GM18498 (cell line): Measurements from ENCODE around the gene SSH2.

ENCODE experiments used
- ATAC-seq: cut with Tn5 transposase; IDR thresholded peaks from one replicate; pipeline ENCODE4 v1.9.1; 2021; ENCODE audit warnings: mild to moderate bottlenecking, moderate library complexity; ENCODE audit not compliant: unreplicated experiment

Gene SSH2

DNA sequence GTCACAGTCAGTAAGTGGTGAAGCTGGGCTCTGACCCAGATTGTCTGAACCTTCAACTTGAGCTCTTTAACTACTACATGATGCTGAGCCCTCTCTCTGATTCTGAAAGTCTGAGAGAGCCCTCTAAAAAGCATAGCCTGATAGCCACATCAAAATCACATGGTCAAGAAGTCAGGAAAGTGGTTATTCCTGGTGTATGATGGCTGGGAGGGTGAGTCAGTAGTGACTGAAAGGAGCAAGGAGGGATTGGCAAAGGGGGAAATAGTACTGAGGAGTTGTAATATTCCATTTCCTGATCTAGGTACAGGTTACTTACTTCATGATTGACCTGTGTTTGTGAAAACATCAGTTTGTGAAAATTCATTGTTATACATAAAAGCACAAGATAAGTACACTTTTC lies 89.1 kb downstream of the SSH2 start:
- no peak for ATAC-seq

DNA sequence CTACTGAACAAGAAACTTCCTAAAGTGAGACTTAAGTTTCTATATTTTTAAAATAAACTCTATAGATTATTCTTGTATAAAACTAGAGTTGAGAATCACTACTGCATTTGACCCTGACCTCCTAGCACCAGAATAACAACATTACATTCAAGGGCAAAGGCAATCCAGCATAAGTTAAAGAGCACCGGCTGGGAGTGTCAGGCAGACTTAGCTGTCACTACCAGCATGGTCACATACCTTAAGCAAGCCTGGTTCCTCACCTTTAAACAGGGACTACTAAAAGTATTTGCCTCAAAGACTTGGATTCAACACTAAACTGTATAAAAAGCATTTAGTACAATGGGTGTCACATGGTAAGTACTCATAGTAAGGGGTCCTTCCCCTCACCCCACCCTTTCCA lies 90.4 kb downstream of the SSH2 start:
- no peak for ATAC-seq

DNA sequence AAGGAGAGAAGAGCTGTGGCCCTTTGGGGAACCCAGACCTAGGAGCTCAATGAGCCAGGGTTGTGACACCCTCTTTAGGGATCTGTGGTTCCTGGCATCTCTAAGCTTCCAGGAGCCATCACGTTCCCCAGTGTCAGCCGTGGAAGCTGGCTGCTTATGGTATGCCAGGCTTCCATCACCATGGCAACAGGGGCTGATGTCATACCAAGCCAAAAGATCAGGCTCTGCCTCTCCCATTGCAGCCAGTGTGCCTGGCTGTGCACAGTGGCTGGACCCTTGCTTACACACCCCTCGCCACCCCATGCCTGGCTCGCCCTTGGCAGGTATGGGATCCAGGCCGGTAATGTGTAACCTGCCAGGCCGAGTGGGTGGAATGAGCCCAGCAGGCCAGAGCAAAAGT lies 91.1 kb downstream of the SSH2 start:
- ATAC-seq, result no peak

DNA sequence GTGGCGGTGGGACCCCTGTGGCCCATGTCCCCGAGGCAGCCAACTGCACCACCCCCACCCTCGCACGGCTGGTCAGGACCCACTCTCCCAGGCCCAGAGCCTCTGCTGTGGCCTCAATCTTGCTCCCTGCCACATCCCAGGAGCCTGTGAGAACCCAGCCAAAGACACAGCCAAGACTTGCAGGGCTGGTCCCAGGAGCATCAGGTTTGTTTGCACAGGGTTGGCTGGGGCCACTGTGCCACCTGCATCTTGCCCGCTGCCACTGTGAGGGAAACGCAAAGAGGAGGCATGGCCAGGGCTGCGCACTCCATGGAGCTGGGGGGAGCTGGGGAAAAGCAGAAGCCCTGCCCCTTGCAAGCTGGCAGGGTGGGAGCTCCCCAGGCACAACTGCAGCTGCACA lies 92.5 kb downstream of the SSH2 start:
- ATAC-seq, result no peak

DNA sequence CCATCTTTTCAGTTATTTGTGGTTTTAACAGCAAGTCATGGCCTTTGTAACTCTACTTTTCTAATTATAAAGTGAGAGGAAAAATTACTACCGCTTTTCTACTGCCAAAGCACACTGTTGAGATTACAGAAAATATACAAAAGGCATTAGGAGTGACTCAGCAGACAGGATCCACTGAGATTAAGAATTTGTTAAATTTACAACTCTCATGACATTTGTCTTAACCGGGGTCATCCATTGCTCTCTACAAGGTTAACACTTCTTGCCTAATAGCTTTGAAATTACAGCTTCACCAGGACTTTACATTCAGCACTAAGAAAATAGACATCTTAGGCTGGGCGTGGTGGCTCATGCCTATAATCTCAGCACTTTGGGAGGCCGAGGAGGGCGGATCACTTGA lies 93.4 kb downstream of the SSH2 start:
- ATAC-seq, result no peak

DNA sequence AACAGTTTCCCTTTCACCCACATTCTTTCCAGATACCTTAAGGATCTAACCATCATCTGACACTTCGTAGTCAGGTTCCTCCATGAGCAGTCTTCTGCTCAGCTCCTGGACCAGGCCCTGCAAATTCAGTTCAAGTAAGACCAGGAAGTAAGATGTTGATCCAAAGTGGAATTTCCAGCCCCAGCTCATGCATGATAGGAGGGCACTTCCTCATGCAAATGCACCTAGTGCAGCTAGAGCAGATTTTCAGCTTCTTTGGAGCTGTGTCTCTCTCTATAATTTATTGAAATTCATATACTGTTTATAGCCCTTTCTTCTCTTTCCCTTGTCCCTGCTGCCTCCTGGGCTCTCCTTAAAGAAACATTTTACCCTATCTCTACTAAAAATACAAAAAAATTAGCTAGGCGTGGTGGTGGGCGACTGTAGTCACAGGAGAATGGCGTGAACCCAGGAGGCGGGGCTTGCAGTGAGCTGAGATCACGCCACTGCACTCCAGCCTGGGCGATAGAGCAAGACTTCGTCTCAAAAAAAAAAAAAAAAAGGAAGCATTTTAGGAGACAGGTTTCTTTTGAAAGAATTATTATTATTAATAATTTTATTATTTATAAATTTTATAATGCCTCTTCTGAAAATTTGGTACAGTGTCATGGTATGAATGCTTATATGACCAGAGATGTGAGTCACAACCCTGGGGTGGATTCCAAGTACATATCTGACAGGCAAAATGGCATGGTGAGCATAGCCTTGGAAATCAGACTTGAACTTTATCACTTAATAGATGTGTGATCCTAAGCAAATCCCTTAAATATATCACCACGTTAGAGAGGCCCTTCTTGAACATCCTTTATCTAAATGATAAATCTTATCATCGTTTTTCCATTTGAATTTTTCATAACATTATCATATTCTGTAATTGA lies 94.3 kb downstream of the SSH2 start:
- no peak for ATAC-seq

DNA sequence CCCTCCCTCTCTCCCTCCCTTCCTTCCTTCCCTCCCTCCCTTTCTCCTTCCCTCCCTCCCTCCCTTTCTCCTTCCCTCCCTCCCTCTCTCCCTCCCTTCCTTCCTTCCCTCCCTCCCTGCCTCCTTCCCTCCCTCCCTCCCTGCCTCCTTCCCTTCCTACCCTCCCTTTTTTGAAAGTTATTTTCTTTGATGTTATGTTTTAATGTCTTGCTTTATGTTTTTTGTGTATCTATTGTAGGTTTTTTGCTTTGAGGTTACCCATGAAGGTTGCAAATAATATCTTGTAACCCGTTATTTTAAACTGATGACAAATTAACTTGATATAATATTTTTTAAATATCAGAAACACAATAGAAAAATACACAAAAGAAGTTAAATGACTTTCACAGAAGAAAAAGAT lies 96.2 kb downstream of the SSH2 start:
- no peak for ATAC-seq

DNA sequence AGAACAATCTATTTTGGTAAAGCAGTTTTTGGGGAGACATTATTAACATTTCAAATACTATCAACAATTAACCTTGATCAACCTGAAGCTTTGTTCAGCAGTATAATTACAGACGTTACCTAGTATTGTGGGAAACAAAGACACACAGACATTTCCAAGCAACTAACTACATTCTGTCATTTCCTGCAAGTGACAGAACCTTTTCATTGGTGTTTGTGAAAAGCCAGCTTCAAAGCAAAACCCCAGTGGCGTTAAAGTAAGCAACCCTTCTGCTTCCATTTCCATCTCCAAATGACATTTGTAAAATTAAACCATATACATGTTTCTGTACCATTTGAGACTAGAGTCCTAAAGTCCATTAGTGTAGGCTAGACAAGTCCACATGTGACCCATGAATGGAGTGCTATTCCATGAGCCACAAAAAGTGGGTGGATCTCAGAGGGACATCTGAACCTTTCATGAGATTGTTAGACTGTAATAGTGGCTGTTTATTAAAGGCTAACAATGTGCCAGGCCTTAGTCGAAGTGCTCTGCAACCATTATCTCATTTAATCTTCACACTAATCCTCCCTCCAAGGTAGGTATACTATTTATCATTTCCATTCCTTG lies 101.2 kb downstream of the SSH2 start:
- ATAC-seq, result no peak

DNA sequence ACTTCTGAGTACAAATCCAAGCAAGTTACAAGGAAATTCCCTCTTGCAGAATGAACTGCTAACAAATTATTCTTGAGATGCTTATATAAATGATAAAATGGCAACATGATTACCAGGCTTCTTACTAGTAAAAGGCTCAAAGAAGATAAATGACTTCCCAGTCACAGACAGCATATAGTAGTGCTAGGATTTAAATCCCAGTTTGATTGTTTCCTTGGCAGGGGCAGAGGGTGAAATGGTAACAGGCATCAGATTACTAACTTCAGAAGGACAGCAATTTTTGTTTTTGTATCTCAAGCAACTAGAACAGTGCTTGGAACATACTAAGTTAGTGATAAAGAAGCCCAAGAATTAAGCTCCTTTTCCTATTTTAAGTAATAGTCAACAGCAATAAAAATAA lies 102.8 kb downstream of the SSH2 start:
- ATAC-seq, result no peak

DNA sequence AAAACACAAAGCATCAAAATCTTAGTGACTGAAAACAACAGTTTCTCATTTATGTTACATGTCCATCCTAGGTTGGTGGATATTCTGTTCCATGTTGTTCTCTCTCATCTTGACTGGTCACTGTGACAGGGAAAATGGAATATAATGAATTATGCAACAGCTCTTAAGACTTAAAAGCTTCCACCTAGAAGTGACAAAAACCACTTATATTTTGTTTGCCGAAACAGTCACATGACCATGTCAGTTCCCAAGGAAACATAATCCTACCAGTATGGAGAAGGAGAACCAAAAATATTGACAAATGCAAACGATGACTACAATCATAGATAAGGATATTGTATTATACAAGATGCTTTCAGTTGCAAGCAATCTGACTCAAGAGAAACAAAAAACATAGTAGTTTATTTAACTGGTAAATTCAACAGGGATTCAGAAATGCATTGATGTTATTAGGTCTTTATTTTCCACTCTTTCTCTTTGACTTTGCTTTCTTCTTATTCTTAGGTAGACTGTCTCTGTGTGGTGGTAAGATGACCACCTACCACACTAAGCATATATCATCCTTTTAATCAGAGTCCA lies 103.8 kb downstream of the SSH2 start:
- no peak for ATAC-seq

DNA sequence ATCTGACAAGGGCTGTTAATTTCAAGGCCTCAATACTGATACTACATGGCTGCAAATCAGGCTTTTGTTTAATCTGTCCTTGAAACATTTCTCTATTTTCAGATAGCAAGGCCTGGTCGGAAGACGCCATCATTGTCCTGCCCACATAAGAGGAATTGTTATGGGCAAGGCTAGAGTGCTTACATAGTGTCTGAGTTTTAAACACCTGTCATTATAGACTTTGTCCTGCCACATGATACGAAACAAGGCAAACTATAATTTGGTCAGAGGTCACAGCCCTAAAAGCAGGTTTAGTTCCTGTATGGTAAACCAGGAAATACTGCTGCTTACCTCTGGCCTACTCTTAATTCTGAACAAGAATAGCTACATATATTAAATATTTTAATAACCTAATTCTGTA lies 104.4 kb downstream of the SSH2 start:
- no peak for ATAC-seq

DNA sequence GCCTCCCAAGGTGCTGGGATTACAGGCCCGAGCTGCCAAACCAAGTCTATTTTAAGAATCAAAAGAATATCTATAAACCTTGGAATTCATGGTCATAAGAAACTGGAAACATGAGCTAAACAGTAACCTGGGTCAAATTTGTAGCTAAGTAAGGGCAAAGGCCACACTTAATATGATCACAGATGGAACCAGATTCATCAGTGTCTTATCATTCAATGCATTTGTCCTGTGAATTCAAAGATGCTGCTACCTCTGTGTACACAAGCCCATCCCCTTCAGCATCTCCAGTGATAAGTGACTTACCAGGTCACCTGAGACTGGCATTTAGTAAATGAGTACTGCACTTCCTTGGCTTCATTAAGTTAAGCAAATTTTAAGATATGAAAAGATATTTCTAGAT lies 108.1 kb downstream of the SSH2 start:
- ATAC-seq, result no peak

DNA sequence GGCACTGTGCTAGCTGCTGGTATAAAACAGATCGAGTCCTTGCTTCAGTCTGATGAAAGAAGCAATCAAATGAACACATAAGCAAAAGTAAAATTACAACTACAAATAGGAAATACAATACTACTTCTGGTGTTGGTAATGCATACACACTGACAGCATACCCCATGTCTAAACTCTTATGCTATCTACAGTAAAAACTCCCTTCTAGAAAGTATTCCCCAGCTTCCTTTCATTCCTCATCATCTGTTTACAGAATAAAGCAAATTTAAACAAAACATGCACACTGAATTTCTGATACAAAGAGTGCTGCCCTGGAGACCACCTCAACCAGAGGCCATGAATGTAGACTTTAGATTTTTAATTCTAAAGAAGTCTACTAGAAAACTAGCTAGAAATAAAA lies 109.6 kb downstream of the SSH2 start:
- ATAC-seq, result no peak

DNA sequence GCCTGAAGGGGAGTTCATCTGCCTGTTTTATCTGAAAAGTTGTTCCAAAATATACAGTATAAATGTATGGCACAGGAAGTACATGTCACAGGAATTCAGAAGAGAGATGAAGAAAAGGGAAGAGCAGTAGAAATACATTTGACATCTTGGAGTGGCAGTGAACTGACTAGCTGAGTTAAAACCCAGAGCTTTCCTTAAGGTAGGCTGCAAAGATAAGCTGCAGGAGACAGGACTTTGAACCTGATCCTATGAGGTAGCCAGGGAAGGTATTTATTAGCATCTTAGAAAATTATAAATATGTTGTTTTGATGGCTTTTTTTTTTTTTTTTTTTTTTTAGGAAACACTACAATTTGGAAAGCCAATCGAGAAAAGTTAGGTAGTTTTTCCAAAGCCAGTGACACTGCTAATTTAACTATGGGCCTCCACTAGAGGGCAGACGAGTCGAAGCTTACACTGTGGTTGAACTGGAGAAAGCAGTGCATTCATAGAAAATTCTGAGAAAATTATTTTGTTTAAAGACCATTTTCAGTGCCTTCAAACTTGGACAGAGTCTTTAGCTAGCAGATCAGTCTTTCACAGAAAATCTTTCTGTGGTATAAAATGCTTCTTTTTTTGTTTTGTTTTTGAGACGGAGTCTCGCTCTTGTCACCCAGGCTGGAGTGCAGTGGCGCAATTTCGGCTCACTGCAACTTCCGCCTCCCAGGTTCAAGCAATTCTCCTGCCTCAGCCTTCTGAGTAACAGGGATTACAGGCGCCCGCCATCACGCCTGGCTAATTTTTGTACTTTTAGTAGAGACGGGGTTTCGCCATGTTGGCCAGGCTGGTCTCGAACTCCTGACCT lies 122.3 kb downstream of the SSH2 start:
- no peak for ATAC-seq

DNA sequence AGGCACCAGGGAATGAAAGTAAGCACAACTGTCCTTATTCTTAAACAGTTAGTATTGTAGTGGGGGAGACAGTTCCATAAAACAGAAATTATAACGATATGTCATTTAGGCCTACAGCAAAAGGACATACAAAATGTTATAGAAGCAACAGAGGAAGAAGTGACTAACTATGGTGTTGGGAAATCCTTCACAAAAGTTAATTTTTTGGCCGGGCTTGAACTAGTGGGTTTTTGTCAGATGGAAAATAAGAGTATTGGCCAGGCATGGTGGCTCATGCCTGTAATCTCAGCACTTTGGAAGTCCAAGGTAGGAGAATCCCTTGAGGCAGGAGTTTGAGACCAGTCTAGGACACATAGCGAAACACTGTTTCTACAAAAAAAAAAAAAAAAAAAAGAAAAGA lies 127.8 kb downstream of the SSH2 start:
- no peak for ATAC-seq

DNA sequence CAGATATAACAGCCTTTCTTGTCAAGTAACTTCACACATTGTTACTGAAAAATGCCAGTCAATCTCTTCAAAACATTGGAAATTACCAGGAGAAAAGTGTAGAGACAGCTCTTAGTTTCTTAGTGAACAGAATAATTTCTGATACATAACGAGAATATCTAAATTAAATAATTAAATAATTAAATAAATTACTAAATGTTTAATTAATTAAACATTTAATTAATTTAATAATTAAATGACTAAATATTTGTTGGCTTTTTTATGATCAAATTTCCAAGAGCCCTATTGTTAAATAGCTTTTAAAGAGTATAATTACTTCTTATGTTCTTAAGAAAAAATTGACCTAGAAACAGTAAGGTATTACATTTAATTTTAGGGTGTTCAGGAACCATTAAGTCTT lies 129.6 kb downstream of the SSH2 start:
- ATAC-seq, result no peak

DNA sequence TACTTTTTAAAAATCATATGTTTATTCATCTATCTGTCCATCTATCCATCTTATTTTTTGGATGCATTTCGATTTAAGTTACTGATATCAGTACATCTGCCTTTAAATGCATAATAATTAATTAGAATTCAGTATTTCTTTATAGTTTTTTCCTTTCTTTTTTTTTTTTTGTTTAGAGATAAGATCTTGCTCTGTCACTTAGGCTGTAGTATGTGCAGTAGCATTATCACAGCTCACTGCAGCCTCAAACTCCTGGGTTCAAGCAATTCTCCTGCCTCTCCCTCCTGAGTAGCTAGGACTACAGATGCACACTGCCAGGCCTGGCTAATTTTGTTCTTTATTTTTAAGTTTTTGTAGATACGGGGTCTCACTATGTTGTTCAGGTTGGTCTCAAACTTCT lies 133.4 kb downstream of the SSH2 start:
- no peak for ATAC-seq

DNA sequence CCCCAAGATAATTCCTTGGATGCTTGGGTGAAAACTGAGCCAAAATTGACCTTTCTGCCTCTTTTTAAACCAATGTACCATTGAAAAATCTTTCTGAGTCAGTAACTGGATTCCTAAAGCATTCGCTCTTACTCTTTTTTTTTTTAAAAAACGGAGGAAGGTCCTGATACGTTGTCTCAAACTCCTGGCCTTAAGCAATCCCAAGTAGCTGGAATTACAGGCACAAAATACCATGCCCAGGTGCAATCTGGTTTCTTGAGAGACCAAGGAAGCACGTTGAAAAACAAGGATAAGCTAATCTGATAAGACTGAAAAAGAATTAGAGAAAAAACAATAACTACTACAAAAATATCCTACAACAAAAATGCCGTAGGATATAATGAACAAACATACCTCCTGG lies 136.5 kb downstream of the SSH2 start:
- no peak for ATAC-seq

DNA sequence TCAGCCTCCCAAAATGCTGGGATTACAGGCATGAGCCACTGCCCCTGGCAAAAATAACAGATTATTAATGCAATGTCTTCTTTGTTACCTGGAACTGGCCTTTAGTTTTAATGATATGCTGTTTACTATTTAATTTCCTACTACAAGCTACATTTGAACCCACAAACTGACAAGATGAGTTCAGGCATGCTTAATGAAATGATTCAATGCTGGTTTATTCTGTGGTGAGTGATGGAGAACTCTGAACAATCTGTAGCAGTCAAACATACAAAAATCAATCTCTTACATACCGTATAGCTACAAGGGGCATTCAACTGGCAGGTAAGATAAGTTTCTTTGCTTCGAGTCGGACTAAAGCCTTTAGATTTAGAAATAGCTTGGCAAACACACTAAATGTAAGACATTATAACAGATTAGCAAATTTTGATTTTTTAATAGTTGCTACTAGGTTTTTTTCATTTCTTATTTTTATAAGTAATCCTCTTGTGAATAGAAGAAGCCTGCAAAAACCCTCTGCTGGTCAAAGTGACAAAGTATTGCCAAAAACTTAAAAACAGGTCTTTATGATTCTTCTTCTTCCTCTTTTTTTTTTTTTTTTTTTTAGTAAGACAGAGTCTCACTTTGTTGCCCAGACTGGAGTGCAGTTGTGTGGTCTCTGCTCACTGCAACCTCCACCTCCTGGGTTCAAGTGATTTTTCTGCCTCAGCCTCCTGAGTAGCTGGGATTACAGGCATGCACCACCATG lies 138.5 kb downstream of the SSH2 start:
- ATAC-seq, result no peak
